Skeletal muscle tissue (tissue), 4 donors: ENCODE results near the gene FRAS1. TPM values are rescaled to one million over a fixed set of nuclear protein-coding genes. Genes with fewer than 3 reads are reported as not detected.

Source experiments
- H3K27ac ChIP-seq: one replicate; pipeline ENCODE4 v1.7.0; 2013; ENCODE audit warnings: mild to moderate bottlenecking, low read depth, low read length, inconsistent platforms
- H3K27me3 ChIP-seq, 3 donors: one replicate each; pipeline ENCODE4 v1.7.0; 2013; ENCODE audit warnings: low read length in 3 of 3; ENCODE audit not compliant: control insufficient read depth in 3 of 3, insufficient read depth in 3 of 3
- H3K36me3 ChIP-seq, 3 donors: one replicate each; pipeline ENCODE4 v1.7.0; 2013; ENCODE audit warnings: low read length in 3 of 3; ENCODE audit not compliant: control insufficient read depth in 3 of 3, insufficient read depth in 3 of 3
- H3K4me1 ChIP-seq, 3 donors: one replicate each; pipeline ENCODE4 v1.7.0; 2013; ENCODE audit warnings: low read length in 3 of 3, mild to moderate bottlenecking in 3 of 3; ENCODE audit not compliant: control insufficient read depth in 3 of 3, insufficient read depth in 3 of 3
- H3K4me3 ChIP-seq, 3 donors: one replicate each; pipeline ENCODE4 v1.7.0; 2013; ENCODE audit warnings: low read length in 3 of 3
- H3K9ac ChIP-seq, 3 donors: one replicate each; pipeline ENCODE4 v1.7.0; 2013; ENCODE audit warnings: low read length in 3 of 3, mild to moderate bottlenecking in 3 of 3, moderate library complexity in 2 of 3, low read depth in 1 of 3
- H3K9me3 ChIP-seq, 3 donors: one replicate each; pipeline ENCODE4 v1.7.0; 2013; ENCODE audit warnings: low read length in 3 of 3; ENCODE audit not compliant: control insufficient read depth in 3 of 3
- total RNA-seq: library from RNA; depleted of rRNA; stranded (reverse); fragments of >200 nt; gene quantifications from one replicate; pipeline ENCODE4 v1.2.3, GENCODE V29; 2014
- donor health status: Osteomylitis.

The FRAS1 gene
- total RNA-seq, 1 donor from 2014 or later: 15.1 TPM

DNA sequence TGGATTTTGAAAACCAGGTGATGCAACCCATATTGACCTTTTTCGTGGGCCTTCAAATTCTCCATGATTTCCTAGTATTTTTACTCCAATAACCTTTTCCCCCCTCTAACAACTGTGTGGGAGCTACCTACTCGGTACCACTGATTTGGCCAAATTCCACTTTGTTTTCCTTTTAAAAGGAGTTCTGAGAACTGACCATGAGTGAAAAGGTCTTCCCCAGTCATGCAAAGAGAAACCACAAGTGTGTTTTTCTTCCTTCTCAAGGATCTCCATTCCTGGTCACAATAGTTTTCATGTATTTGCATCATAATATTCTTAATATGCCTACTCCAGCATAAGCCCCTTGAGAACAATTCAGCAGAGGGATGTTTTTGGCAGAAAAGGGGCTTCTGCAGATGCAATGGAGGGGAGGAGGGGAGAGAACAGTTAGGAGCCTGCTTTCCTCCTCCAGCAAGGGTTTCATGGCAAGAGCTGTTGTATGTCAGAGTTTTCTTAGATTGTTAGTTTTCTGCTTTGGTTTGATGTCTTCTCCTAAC is 299.2 kb downstream of the FRAS1 start:
- Histone ChIP-seq H3K9me3 (no peaks in the 10 kb centered on the region), H3K4me1 (no peaks in the 10 kb centered on the region), H3K27me3 (no peaks in the 10 kb centered on the region), H3K4me3 (no peak overlapping the region), H3K36me3 (no peaks in the 10 kb centered on the region), H3K9ac (no peak overlapping the region), H3K27ac (no peak overlapping the region)

GRCh38 chr4:78357122-78357521 is 300.0 kb downstream of the FRAS1 start:
- no peak overlapping the region for H3K9ac ChIP-seq
- no peaks in the 10 kb centered on the region for H3K4me1 ChIP-seq
- H3K9me3 ChIP-seq: no peaks in the 10 kb centered on the region
- H3K27me3 ChIP-seq: no peaks in the 10 kb centered on the region
- no peak overlapping the region for H3K4me3 ChIP-seq
- H3K36me3 ChIP-seq: no peaks in the 10 kb centered on the region
- H3K27ac ChIP-seq: no peak overlapping the region

DNA sequence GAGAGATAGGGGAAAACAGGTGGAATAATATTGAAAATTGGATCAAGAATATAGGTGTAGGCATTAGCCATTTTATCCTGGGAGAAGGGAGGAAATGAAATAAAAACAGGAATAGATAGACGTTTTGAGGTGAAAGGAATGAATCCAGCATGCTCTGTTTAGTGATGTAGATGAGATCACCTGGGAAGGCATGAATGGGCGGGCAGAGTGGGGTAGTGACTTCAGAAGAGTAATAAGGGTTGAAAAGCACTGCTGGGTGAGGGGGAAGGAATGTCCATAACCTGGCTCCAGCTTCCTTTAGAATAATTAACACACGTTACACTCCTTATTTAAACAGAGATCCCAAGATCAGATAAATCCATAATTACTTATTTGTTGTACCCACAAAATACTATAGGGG is 303.3 kb downstream of the FRAS1 start:
- H3K9me3 ChIP-seq: no peaks in the 10 kb centered on the region
- no peak overlapping the region for H3K9ac ChIP-seq
- H3K27ac ChIP-seq: no peak overlapping the region
- no peaks in the 10 kb centered on the region for H3K27me3 ChIP-seq
- H3K4me1 ChIP-seq: no peaks in the 10 kb centered on the region
- no peak overlapping the region for H3K4me3 ChIP-seq
- H3K36me3 ChIP-seq: peaks cover 0 to 6% (median 0%) of the 10 kb centered on the region in 3 donors

- Histone ChIP-seq H3K36me3 (peaks cover 0 to 6% (median 0%) of the 10 kb centered on the region in 3 donors), H3K9me3 (no peaks in the 10 kb centered on the region), H3K9ac (no peak overlapping the region), H3K27ac (no peak overlapping the region), H3K27me3 (no peaks in the 10 kb centered on the region), H3K4me1 (no peaks in the 10 kb centered on the region), H3K4me3 (no peak overlapping the region)
Observed at GRCh38 chr4:78361621-78362120, 304.5 kb downstream of the FRAS1 start.

DNA sequence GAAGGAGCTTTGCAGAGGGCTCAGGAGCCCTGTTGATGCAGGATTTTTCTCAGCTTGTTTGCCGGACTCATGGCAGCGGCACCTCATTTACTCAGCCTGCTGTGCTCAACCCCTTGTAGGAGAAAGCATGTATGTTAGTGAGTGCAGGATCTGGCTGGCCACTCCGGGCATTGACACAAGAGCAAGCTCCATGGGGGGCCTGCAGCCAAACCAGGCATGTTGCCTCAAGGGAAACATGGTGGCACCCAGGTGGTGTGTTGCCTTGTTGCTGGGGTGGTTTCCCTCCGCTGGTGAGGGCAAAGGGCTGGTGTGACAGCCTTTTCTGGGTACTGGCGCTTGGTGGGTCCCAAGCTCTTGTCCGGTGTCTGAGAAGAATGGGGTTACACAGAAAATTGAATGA is 305.2 kb downstream of the FRAS1 start:
- Histone ChIP-seq H3K27me3 (no peaks in the 10 kb centered on the region), H3K4me3 (no peak overlapping the region), H3K9me3 (no peaks in the 10 kb centered on the region), H3K4me1 (no peaks in the 10 kb centered on the region), H3K27ac (no peak overlapping the region), H3K9ac (no peak overlapping the region), H3K36me3 (peaks cover 0 to 6% (median 0%) of the 10 kb centered on the region in 3 donors)

- no peaks in the 10 kb centered on the region for H3K4me1 ChIP-seq
- H3K9ac ChIP-seq: no peak overlapping the region
- H3K27ac ChIP-seq: no peak overlapping the region
- H3K4me3 ChIP-seq: no peak overlapping the region
- H3K9me3 ChIP-seq: no peaks in the 10 kb centered on the region
- H3K27me3 ChIP-seq: no peaks in the 10 kb centered on the region
- H3K36me3 ChIP-seq: peaks cover 0 to 6% (median 0%) of the 10 kb centered on the region in 3 donors
Observed at GRCh38 chr4:78363031-78363570, 306.0 kb downstream of the FRAS1 start.

GRCh38 chr4:78369679-78370078 is 312.6 kb downstream of the FRAS1 start:
- H3K9ac ChIP-seq: no peak overlapping the region

DNA sequence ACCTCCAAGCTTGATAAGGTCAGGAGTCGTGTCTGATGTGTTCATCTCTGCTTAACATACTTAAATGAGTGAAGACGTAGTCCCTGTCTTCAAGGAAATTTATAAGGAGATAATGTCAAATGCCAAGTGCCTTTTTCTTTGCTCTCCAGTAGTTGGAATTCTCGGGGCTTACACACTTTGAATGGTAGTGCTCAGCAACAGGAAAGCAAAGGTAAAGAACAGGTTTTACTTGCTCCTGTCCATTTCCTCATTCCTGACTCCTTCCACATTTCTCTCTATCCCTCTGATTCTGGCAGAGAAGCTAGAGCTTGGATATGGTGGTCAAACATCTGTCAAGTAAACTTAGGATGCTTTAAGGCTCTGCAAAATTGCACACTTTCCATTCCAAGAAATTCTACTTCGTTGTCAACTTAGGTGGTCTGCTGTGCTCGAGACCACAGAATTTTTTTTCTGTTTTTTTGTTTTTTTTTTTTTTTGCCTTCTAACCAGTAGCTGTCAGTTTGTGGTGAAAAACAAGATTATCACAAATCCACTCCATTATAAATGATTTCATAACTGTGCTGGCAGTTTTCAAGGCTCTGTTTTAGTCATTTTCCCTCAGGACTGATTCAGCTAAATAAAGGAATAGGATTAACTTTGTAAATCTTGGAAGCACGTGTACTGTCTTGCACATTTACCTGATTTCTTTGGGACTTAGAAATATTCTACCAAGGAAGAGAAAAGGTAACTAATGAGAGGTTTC is 313.7 kb downstream of the FRAS1 start:
- H3K4me1 ChIP-seq: peaks cover 14 to 29% (median 22%) of the 10 kb centered on the region in 3 donors
- no peaks in the 10 kb centered on the region for H3K9me3 ChIP-seq
- H3K27ac ChIP-seq: no peak overlapping the region
- no peak overlapping the region for H3K4me3 ChIP-seq
- no peak overlapping the region for H3K9ac ChIP-seq
- no peaks in the 10 kb centered on the region for H3K36me3 ChIP-seq
- H3K27me3 ChIP-seq: no peaks in the 10 kb centered on the region

More at GRCh38 chr4:78369679-78370078, 312.6 kb downstream of the FRAS1 start:
- no peaks in the 10 kb centered on the region for H3K27me3 ChIP-seq
- H3K36me3 ChIP-seq: no peaks in the 10 kb centered on the region
- H3K4me3 ChIP-seq: no peak overlapping the region
- H3K9me3 ChIP-seq: no peaks in the 10 kb centered on the region
- no peak overlapping the region for H3K27ac ChIP-seq
- H3K4me1 ChIP-seq: peaks cover 14 to 24% (median 22%) of the 10 kb centered on the region in 3 donors

DNA sequence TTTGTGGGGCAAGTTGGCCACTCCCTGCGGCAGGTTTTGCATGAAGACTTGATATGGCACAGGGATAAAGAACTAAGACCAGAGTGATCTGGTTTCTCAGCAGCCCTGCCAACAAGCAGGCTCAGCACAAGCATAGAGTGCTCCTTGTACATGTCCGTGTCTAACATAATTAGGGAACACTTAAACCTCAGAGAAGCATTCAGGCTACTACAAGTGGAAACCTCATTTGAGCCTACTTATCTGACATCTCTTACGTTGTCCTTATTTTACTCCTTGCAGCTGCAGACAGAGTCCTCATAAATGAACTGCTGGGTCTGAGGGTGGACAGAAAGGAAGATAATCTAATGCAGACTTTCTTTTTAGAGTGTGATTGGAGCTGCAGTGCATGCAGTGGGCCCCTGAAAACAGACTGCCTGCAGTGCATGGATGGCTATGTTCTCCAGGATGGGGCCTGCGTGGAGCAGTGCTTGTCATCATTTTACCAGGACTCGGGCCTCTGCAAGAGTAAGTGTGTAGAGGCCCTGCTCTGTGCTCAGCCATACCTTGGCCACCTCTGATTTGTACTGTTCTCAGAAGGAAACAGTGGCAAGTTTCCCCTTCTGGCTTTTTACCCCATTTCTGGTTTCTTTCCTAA is 315.3 kb downstream of the FRAS1 start:
- Histone ChIP-seq H3K36me3 (no peaks in the 10 kb centered on the region), H3K4me1 (peaks cover 14 to 29% (median 22%) of the 10 kb centered on the region in 3 donors), H3K4me3 (no peak overlapping the region), H3K27ac (peak overlapping the region; percentile 25), H3K9ac (no peak overlapping the region), H3K27me3 (no peaks in the 10 kb centered on the region), H3K9me3 (no peaks in the 10 kb centered on the region)

- H3K36me3 ChIP-seq: no peaks in the 10 kb centered on the region
- no peak overlapping the region for H3K4me3 ChIP-seq
- peak overlapping the region in 2 of 3 donors; percentile 5 to 29 for H3K9ac ChIP-seq
- H3K9me3 ChIP-seq: no peaks in the 10 kb centered on the region
- no peaks in the 10 kb centered on the region for H3K27me3 ChIP-seq
- peak overlapping the region; percentile 54 for H3K27ac ChIP-seq
- peaks cover 13 to 27% (median 15%) of the 10 kb centered on the region in 3 donors for H3K4me1 ChIP-seq
Observed at GRCh38 chr4:78377555-78377954, 320.4 kb downstream of the FRAS1 start.
